ENCODE measurements around the gene TAF3.

The TAF3 gene

GRCh38 chr10:8049045-8049864 lies 230.9 kb downstream of the TAF3 start:
- Mint-ChIP-seq H3K27me3 (ENCODE audit: low read depth) (peaks cover 76% of the 10 kb centered on the region), H3K27ac (peak overlapping the region; percentile 85), H3K4me3 (peak overlapping the region; percentile 79), H3K36me3 (ENCODE audit: low read depth) (peaks cover 7% of the 10 kb centered on the region), H3K9me3 (no peaks in the 10 kb centered on the region), H3K4me1 (ENCODE audit: low read depth) (peaks cover 48% of the 10 kb centered on the region)

DNA sequence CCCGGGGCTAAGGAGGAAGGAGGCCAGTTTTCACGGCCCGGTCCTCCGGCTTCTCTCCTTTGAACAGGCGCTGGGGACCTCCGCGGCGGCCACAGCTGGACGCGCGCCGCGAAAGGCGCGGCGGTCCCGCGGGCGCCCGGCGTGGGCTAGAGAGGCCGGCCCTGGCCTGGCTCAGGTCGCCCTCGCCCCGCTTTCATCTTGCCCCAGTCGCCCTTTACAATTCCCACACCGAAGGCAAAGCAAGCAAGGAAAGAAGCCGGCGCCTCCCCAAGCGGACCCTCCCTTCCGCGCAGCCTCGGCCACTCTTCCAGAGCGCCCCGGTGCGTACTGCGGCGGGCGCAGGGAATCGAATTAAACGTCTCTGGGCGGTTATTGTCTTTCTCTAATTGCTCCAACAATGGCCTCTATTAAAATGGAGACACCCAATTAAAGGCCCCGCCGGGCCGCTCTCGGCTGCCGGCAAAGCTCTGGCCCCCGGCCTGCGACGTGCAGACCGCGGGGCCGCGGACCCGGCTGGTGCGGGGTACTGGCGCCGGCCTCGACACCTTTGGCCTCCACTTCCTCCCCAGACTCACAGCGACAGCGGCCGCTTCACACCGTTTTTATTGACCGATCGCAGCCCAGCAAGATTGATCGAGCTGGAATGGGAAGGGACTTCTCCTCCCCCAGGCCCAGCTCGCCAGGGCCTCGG lies 231.7 kb downstream of the TAF3 start:
- H3K27me3 Mint-ChIP-seq (ENCODE audit: low read depth) = peaks cover 69% of the 10 kb centered on the region
- no peak overlapping the region for H3K27ac Mint-ChIP-seq
- peaks cover 40% of the 10 kb centered on the region for H3K4me1 Mint-ChIP-seq (ENCODE audit: low read depth)

DNA sequence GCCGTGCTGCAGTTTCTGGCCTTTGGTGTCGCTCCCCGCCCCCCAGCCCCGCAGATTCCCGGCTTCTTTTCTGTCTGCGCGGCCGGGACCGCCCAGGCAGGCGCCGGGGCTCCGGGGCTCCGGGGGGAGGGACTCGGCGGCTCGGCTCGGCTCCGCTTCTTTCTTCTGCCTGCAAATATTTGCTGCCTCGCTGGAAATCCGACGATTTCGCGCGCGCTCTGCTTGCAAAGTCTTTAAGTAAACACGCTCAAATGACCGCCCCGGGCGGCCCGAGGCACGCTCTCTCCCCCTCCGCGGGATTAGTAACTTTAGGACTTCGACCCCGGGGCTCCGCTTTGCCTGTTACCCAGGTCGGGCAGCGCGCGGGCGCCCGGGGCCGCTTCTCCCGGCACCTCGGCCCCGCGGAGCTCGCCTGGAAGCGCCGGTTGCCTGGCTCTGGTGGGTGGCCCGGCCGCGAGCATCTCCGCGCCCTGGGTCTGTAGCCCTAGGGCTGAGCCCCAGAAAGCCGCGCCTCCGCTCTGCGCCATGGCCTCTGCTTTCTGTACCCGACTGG lies 232.3 kb downstream of the TAF3 start:
- peaks cover 36% of the 10 kb centered on the region for H3K4me1 Mint-ChIP-seq (ENCODE audit: low read depth)
- H3K4me3 Mint-ChIP-seq = peak overlapping the region; percentile 79
- peaks cover 7% of the 10 kb centered on the region for H3K36me3 Mint-ChIP-seq (ENCODE audit: low read depth)
- no peaks in the 10 kb centered on the region for H3K9me3 Mint-ChIP-seq
- peak overlapping the region; percentile 59 for H3K27ac Mint-ChIP-seq
- H3K27me3 Mint-ChIP-seq (ENCODE audit: low read depth) = peaks cover 62% of the 10 kb centered on the region

More for the DNA sequence above, 231.7 kb downstream of the TAF3 start:
- peak overlapping the region; percentile 63 for H3K4me3 Mint-ChIP-seq
- peaks cover 6% of the 10 kb centered on the region for H3K36me3 Mint-ChIP-seq (ENCODE audit: low read depth)
- H3K9me3 Mint-ChIP-seq = no peaks in the 10 kb centered on the region

GRCh38 chr10:8051109-8051821 lies 233.0 kb downstream of the TAF3 start:
- H3K27ac Mint-ChIP-seq = no peak overlapping the region
- no peak overlapping the region for H3K4me3 Mint-ChIP-seq
- H3K27me3 Mint-ChIP-seq (ENCODE audit: low read depth) = peaks cover 56% of the 10 kb centered on the region
- H3K36me3 Mint-ChIP-seq (ENCODE audit: low read depth) = peaks cover 7% of the 10 kb centered on the region
- H3K4me1 Mint-ChIP-seq (ENCODE audit: low read depth) = peaks cover 31% of the 10 kb centered on the region
- no peaks in the 10 kb centered on the region for H3K9me3 Mint-ChIP-seq

GRCh38 chr10:8051851-8052257 lies 233.5 kb downstream of the TAF3 start:
- Mint-ChIP-seq H3K4me3 (peak overlapping the region; percentile 76), H3K9me3 (no peaks in the 10 kb centered on the region), H3K36me3 (ENCODE audit: low read depth) (peaks cover 13% of the 10 kb centered on the region), H3K27ac (peak overlapping the region; percentile 61), H3K4me1 (ENCODE audit: low read depth) (peaks cover 28% of the 10 kb centered on the region), H3K27me3 (ENCODE audit: low read depth) (peaks cover 50% of the 10 kb centered on the region)

GRCh38 chr10:8052341-8052955 lies 234.1 kb downstream of the TAF3 start:
- Mint-ChIP-seq H3K4me3 (peak overlapping the region; percentile 76), H3K4me1 (ENCODE audit: low read depth) (peaks cover 29% of the 10 kb centered on the region), H3K9me3 (no peaks in the 10 kb centered on the region), H3K27me3 (ENCODE audit: low read depth) (peaks cover 44% of the 10 kb centered on the region), H3K27ac (peak overlapping the region; percentile 61), H3K36me3 (ENCODE audit: low read depth) (peaks cover 17% of the 10 kb centered on the region)

DNA sequence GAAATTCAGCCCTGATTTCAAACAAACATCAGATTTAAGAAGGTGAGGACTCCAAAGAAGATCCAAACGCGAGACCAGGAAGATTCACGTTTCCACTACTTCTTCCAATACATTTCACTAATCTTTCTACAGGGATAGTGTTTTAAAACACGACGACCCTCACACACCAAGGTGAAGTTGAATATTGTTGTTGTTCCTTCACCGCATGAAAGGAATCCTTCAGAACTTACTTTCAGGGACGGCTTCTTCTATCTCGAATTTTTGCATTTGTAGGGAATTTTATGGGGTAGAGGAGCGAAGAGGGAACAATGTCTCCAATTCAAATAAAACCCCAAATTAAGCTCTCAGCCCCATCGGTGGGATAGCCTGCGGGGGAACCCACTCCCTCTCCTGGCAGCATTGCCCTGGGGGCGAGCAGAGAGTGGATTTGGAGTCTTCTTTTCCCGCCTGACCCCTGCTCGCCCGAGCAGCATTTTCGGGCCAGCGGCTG lies 234.7 kb downstream of the TAF3 start:
- H3K4me3 Mint-ChIP-seq = peak overlapping the region; percentile 76
- H3K36me3 Mint-ChIP-seq (ENCODE audit: low read depth) = peaks cover 22% of the 10 kb centered on the region
- peak overlapping the region; percentile 49 for H3K27ac Mint-ChIP-seq
- no peaks in the 10 kb centered on the region for H3K9me3 Mint-ChIP-seq
- peaks cover 32% of the 10 kb centered on the region for H3K4me1 Mint-ChIP-seq (ENCODE audit: low read depth)
- H3K27me3 Mint-ChIP-seq (ENCODE audit: low read depth) = peaks cover 39% of the 10 kb centered on the region

DNA sequence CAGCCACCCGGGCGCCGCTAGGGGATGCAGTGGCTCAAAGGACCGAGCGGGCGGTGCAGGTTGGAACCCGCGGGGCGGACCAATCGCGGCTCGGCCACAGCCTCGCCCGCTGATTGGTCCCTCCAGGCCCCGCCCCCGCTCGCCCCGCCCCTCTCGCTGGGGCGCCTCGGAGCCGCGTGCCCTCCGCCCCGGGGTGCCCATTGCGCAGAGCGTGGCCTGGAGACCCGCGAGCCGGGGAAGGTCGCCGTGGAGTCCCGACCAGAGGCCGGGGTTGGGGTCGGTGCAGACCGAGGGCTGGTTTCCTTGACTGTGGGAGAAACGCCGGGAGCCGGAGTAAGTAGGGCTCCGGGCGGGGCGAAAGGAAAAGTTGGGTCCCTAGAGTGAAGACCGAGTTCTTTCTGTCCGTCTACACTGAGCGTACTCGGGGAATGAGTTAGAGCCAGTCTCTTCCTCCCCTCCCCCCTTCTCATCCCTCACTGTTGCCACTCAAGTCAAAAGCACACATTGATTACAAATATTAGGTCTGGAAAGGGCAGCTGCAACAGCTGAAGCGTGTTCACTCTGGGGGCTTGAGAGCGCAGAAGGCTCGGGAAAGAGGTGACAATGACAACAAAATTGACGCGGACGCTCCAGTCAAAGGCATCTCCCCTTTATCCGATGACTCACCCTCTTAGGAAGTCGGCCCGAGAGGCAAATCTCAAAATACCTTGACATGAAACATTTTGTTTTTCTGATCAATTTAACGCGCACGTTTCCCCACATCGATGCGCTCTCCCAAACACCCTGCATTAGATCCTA lies 235.3 kb downstream of the TAF3 start:
- peak overlapping the region; percentile 93 for H3K4me3 Mint-ChIP-seq
- H3K27me3 Mint-ChIP-seq (ENCODE audit: low read depth) = peaks cover 32% of the 10 kb centered on the region
- H3K36me3 Mint-ChIP-seq (ENCODE audit: low read depth) = peaks cover 23% of the 10 kb centered on the region
- H3K27ac Mint-ChIP-seq = peak overlapping the region; percentile 96
- H3K4me1 Mint-ChIP-seq (ENCODE audit: low read depth) = peaks cover 31% of the 10 kb centered on the region
- no peaks in the 10 kb centered on the region for H3K9me3 Mint-ChIP-seq

DNA sequence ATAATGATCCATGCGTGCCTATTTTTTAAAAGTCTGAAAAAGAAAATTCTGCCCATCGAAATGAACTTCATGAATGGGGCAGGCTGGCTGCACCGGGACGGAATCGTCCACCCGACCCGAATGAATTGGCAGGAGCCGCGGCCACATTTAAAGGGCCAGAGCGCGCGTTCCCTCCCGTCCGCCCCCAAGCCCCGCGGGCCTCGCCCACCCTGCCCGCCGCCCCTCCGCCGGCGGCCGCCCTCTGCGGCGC lies 235.9 kb downstream of the TAF3 start:
- peaks cover 27% of the 10 kb centered on the region for H3K27me3 Mint-ChIP-seq (ENCODE audit: low read depth)
- H3K4me1 Mint-ChIP-seq (ENCODE audit: low read depth) = peaks cover 33% of the 10 kb centered on the region
- peak overlapping the region; percentile 96 for H3K27ac Mint-ChIP-seq
- peak overlapping the region; percentile 93 for H3K4me3 Mint-ChIP-seq
- no peaks in the 10 kb centered on the region for H3K9me3 Mint-ChIP-seq
- peaks cover 27% of the 10 kb centered on the region for H3K36me3 Mint-ChIP-seq (ENCODE audit: low read depth)

DNA sequence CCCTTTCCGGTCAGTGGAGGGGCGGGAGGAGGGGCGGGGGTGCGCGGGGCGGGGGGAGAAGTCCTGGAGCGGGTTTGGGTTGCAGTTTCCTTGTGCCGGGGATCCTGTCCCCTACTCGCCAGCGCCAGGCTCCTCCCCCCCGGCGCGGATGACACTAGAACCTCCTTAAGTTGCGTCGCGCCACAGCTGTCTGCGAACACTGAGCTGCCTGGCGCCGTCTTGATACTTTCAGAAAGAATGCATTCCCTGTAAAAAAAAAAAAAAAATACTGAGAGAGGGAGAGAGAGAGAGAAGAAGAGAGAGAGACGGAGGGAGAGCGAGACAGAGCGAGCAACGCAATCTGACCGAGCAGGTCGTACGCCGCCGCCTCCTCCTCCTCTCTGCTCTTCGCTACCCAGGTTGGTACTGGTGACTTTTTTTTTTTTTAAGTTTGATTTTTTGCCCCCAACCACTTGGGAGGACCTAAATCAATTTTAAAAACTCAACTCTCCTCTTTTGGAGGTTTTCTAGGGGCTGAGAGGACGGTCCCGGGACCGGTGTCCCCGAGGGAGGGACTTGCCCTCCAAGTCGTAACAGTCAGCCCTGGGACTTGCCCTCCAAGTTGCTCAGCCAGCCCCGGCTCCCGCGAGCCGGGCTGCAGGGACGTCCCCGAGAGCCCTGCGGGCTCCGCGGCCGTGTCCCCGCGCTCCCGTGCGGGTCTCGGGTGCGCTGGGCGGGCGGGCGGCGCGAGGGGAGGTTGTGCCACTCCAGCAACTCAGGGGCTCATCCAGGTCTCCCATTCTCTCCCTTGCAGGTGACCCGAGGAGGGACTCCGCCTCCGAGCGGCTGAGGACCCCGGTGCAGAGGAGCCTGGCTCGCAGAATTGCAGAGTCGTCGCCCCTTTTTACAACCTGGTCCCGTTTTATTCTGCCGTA lies 236.4 kb downstream of the TAF3 start, which contains the start of gene GATA3:
Gene GATA3, plus strand, starts transcription at position 195 of the 914 bp plus-strand sequence. CDS start 968 bp downstream, outside the sequence.
- Mint-ChIP-seq H3K4me1 (ENCODE audit: low read depth) (peaks cover 38% of the 10 kb centered on the region), H3K27me3 (ENCODE audit: low read depth) (peaks cover 25% of the 10 kb centered on the region), H3K9me3 (no peaks in the 10 kb centered on the region), H3K36me3 (ENCODE audit: low read depth) (peaks cover 33% of the 10 kb centered on the region), H3K27ac (peak within 1 kb of the TSS; percentile 96), H3K4me3 (peak within 1 kb of the TSS; percentile 98)

DNA sequence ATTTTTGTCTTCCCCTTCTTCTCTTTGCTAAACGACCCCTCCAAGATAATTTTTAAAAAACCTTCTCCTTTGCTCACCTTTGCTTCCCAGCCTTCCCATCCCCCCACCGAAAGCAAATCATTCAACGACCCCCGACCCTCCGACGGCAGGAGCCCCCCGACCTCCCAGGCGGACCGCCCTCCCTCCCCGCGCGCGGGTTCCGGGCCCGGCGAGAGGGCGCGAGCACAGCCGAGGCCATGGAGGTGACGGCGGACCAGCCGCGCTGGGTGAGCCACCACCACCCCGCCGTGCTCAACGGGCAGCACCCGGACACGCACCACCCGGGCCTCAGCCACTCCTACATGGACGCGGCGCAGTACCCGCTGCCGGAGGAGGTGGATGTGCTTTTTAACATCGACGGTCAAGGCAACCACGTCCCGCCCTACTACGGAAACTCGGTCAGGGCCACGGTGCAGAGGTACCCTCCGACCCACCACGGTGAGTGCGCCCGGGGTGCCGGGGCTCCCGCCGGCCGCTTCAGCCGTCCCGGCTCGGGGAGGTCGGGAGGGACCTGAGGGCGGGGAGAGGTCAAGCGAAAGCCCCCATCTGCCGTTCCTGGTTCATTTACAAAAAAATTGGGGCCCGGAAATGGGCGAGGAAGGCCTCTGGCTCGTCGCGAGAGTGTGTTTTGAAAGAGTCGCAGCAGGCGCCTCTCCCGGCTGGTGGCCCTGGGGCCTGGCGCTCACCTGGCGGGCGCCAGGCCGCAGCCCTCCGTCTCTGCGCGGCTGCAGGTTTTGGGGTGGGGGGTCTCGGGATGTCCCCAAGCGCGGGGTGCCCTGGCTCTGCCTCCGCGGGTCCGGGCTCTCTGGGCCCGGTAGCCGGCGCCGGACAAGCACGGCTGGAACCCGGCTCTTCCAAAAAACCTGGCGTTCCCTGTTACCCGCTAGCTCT lies 237.4 kb downstream of the TAF3 start:
- H3K9me3 Mint-ChIP-seq = no peaks in the 10 kb centered on the region
- peaks cover 47% of the 10 kb centered on the region for H3K4me1 Mint-ChIP-seq (ENCODE audit: low read depth)
- peaks cover 17% of the 10 kb centered on the region for H3K27me3 Mint-ChIP-seq (ENCODE audit: low read depth)
- peak overlapping the region; percentile 90 for H3K27ac Mint-ChIP-seq
- peak overlapping the region; percentile 89 for H3K4me3 Mint-ChIP-seq
- H3K36me3 Mint-ChIP-seq (ENCODE audit: low read depth) = peaks cover 43% of the 10 kb centered on the region

DNA sequence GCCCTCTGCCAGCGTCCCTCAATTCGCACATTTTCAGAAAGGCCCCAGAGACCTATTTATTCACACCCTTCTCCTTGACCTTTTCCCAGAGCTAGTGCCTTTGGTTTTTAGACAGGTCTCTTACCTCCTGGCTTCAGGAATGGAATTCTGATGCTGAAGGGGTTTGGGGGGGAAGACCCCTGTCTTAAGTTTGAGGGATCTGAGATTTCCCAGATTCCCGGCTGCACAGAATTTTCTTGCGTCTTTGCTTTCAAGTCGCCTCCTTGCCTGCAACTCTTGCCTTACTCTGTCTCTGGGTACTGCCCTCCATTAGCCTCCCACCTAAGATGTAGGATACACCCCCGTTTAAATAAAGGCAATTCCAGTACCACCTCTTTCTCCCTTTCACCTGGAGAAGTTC lies 238.1 kb downstream of the TAF3 start:
- peaks cover 16% of the 10 kb centered on the region for H3K27me3 Mint-ChIP-seq (ENCODE audit: low read depth)
- peaks cover 54% of the 10 kb centered on the region for H3K4me1 Mint-ChIP-seq (ENCODE audit: low read depth)
- H3K4me3 Mint-ChIP-seq = peak overlapping the region; percentile 89

More for the DNA sequence above, 238.1 kb downstream of the TAF3 start:
- Mint-ChIP-seq H3K9me3 (no peaks in the 10 kb centered on the region), H3K36me3 (ENCODE audit: low read depth) (peaks cover 49% of the 10 kb centered on the region), H3K27ac (peak overlapping the region; percentile 84)
